Measurements from ENCODE around the gene TNS4. TPM values are rescaled to one million over a fixed set of nuclear protein-coding genes. Genes with fewer than 3 reads are reported as not detected.

TNS4 gene
- total and polyA plus RNA-seq, 7 experiments from 2014 or later: 1.2 to 10.3 (median 1.3) TPM; not detected in 4

DNA sequence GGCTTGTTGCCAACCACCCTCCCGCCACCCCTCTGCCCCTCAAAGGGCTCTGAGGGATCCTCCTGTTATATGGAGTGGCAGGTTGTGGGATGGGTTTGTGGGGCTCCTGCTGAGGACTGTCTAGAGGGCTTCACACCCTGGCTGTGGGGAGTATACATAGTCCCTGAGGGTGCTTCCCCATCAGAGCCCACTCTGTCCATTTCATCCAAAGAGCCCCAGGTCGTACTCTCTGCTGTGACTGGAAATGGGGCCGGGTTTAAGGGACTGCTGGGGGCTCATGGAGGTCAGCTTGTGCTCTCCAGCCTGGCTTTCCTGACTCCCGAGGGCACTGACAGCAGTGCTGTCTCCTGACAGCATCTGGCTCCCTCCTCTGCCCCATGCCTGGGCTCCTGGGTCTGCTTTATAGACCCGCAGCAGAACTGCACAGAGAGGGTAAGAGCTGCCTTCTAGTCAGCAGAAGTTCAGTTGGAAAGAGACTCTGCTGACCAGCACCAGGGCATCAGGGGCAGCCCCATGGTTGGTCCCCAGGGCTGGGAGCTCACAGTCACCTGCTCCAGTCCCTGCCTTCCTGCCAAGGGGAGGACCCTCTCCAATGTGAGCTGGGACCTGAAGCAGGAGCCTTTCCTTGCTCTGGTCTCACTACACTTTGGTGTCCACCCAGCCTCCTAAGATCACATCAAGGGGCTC lies 17.8 kb upstream of the TNS4 start:
- H3K4me1 Mint-ChIP-seq: peaks cover 36 to 87% (median 73%) of the 10 kb centered on the region in 7 donors
- POLR2A ChIA-PET: interaction anchor here (0.6 to 1.9 kb wide), 7 partner anchors 13 to 189 kb away, joined by 3 to 9 read pairs (median 5); no protein-coding TSS in a partner anchor
- H3K36me3 Mint-ChIP-seq: peaks cover 4 to 64% (median 10%) of the 10 kb centered on the region in 5 donors
- H3K27me3 Mint-ChIP-seq: peaks cover 0 to 9% (median 0%) of the 10 kb centered on the region in 5 donors
- DNase-seq: no peak
- H3K27ac Mint-ChIP-seq: peak overlapping the region in 4 of 9 donors; percentile 18 to 87 (median 52)
- Histone ChIP-seq H3K27ac (ENCODE audit: low read depth, low read length) (no peak overlapping the region), H3K4me3 (ENCODE audit: low read length) (no peak overlapping the region), H3K27me3 (ENCODE audit: control insufficient read depth in 2 of 2, insufficient read depth in 2 of 2, low read length in 2 of 2) (no peaks in the 10 kb centered on the region), H3K9me3 (ENCODE audit: control insufficient read depth in 2 of 3, low read length in 3 of 3) (no peaks in the 10 kb centered on the region), H3K4me1 (ENCODE audit: control insufficient read depth in 2 of 2, insufficient read depth in 2 of 2, low read length in 2 of 2) (peaks cover 47 to 55% of the 10 kb centered on the region in 2 donors), H3K36me3 (ENCODE audit: control insufficient read depth in 2 of 3, insufficient read depth in 3 of 3, low read length in 3 of 3) (no peaks in the 10 kb centered on the region)
- peaks cover 0 to 12% (median 6%) of the 10 kb centered on the region in 11 donors for H3K9me3 Mint-ChIP-seq
- no peak for ATAC-seq
- H3K4me3 Mint-ChIP-seq: peak overlapping the region in 3 of 10 donors; percentile 25 to 87 (median 37)
- CTCF ChIA-PET: interaction anchor here (0.7 to 1.3 kb wide), 7 partner anchors 12 to 156 kb away, joined by 3 to 6 read pairs (median 3); no protein-coding TSS in a partner anchor
- intact Hi-C loops (cut with micrococcal nuclease): loop anchor here in 1 of 2 donors (5.0 kb wide), 1 partner anchor 92 kb away; no protein-coding TSS in a partner anchor

GRCh38 chr17:40518401-40519088 lies 17.1 kb upstream of the TNS4 start:
- ChIA-PET POLR2A (interaction anchor here (0.6 to 2.1 kb wide), 10 partner anchors 13 to 300 kb away, joined by 3 to 9 read pairs (median 5); no protein-coding TSS in a partner anchor), CTCF (interaction anchor here (0.8 to 2.2 kb wide), 7 partner anchors 13 to 42 kb away, joined by 3 to 25 read pairs (median 5); no protein-coding TSS in a partner anchor)
- Mint-ChIP-seq H3K9me3 (peaks cover 0 to 9% (median 3%) of the 10 kb centered on the region in 11 donors), H3K27ac (peak overlapping the region in 7 of 9 donors; percentile 19 to 87 (median 75)), H3K4me1 (peaks cover 36 to 89% (median 80%) of the 10 kb centered on the region in 7 donors), H3K36me3 (peaks cover 4 to 64% (median 5%) of the 10 kb centered on the region in 5 donors), H3K27me3 (peaks cover 0 to 12% (median 0%) of the 10 kb centered on the region in 5 donors), H3K4me3 (peak overlapping the region in 9 of 10 donors; percentile 14 to 87 (median 68))
- H3K27me3 ChIP-seq (ENCODE audit: control insufficient read depth in 2 of 2, insufficient read depth in 2 of 2, low read length in 2 of 2): no peaks in the 10 kb centered on the region
- H3K9me3 ChIP-seq (ENCODE audit: control insufficient read depth in 2 of 3, low read length in 3 of 3): no peaks in the 10 kb centered on the region
- H3K27ac ChIP-seq (ENCODE audit: low read depth, low read length): no peak overlapping the region
- intact Hi-C loops (cut with micrococcal nuclease): loop anchor here in 1 of 2 donors (5.0 kb wide), 1 partner anchor 91 kb away; no protein-coding TSS in a partner anchor
- H3K4me1 ChIP-seq (ENCODE audit: control insufficient read depth in 2 of 2, insufficient read depth in 2 of 2, low read length in 2 of 2): peaks cover 47 to 55% of the 10 kb centered on the region in 2 donors
- H3K4me3 ChIP-seq (ENCODE audit: low read length): peak overlapping the region; percentile 46
- no peak for ATAC-seq
- DNase-seq: no peak
- H3K36me3 ChIP-seq (ENCODE audit: control insufficient read depth in 2 of 3, insufficient read depth in 3 of 3, low read length in 3 of 3): no peaks in the 10 kb centered on the region

DNA sequence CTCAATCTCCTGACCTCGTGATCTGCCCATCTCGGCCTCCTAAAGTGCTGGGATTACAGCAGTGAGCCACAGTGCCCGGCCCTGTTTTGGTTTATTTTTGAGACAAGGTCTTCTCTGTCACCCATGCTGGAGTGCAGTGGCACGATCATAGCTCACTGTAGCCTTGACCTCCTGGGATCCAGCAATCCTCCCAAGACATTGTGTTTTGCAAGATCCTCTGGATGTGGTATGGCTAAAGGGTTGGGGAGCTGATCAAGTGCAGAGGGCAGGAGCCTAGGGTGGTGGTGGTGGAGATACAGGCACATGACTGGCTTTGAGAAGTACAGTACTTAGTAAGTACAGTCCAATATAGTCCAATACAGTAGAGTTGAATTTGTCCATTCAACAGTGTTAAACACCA lies 16.6 kb upstream of the TNS4 start:
- Mint-ChIP-seq H3K27me3 (peaks cover 0 to 12% (median 0%) of the 10 kb centered on the region in 5 donors), H3K36me3 (peaks cover 0 to 58% (median 0%) of the 10 kb centered on the region in 5 donors), H3K4me1 (peaks cover 35 to 85% (median 76%) of the 10 kb centered on the region in 7 donors), H3K9me3 (peaks cover 0 to 6% (median 0%) of the 10 kb centered on the region in 11 donors), H3K4me3 (peak overlapping the region; percentile 14 to 87 (median 63)), H3K27ac (peak overlapping the region in 7 of 9 donors; percentile 19 to 86 (median 75))
- ChIA-PET CTCF (interaction anchor here (1.3 to 2.2 kb wide), 4 partner anchors 14 to 43 kb away, joined by 3 to 25 read pairs (median 5); no protein-coding TSS in a partner anchor), POLR2A (interaction anchor here (0.6 to 2.1 kb wide), 17 partner anchors 12 to 299 kb away, joined by 3 to 11 read pairs (median 4); no protein-coding TSS in a partner anchor)
- no peaks in the 10 kb centered on the region for H3K27me3 ChIP-seq (ENCODE audit: control insufficient read depth in 2 of 2, insufficient read depth in 2 of 2, low read length in 2 of 2)
- H3K9me3 ChIP-seq (ENCODE audit: control insufficient read depth in 2 of 3, low read length in 3 of 3): no peaks in the 10 kb centered on the region
- no peak overlapping the region for H3K27ac ChIP-seq (ENCODE audit: low read depth, low read length)
- H3K4me1 ChIP-seq (ENCODE audit: control insufficient read depth in 2 of 2, insufficient read depth in 2 of 2, low read length in 2 of 2): peaks cover 47 to 55% of the 10 kb centered on the region in 2 donors
- ATAC-seq (no peak), DNase-seq (no peak)
- intact Hi-C loops (cut with micrococcal nuclease): loop anchor here (2.0 to 5.0 kb wide), 2 partner anchors 27 to 91 kb away; no protein-coding TSS in a partner anchor
- peak overlapping the region; percentile 46 for H3K4me3 ChIP-seq (ENCODE audit: low read length)
- H3K36me3 ChIP-seq (ENCODE audit: control insufficient read depth in 2 of 3, insufficient read depth in 3 of 3, low read length in 3 of 3): no peaks in the 10 kb centered on the region

GRCh38 chr17:40517286-40517662 lies 15.9 kb upstream of the TNS4 start:
- peaks cover 0 to 51% (median 0%) of the 10 kb centered on the region in 5 donors for H3K36me3 Mint-ChIP-seq
- peak overlapping the region; percentile 60 to 89 (median 84) for H3K4me3 Mint-ChIP-seq
- Histone ChIP-seq H3K27ac (ENCODE audit: low read depth, low read length) (peak overlapping the region; percentile 10), H3K9me3 (ENCODE audit: control insufficient read depth in 2 of 3, low read length in 3 of 3) (no peaks in the 10 kb centered on the region), H3K36me3 (ENCODE audit: control insufficient read depth in 2 of 3, insufficient read depth in 3 of 3, low read length in 3 of 3) (no peaks in the 10 kb centered on the region), H3K4me1 (ENCODE audit: control insufficient read depth in 2 of 2, insufficient read depth in 2 of 2, low read length in 2 of 2) (peaks cover 47 to 55% of the 10 kb centered on the region in 2 donors), H3K27me3 (ENCODE audit: control insufficient read depth in 2 of 2, insufficient read depth in 2 of 2, low read length in 2 of 2) (no peaks in the 10 kb centered on the region), H3K4me3 (ENCODE audit: low read length) (peak overlapping the region; percentile 53)
- ATAC-seq: no peak
- peaks cover 0 to 8% (median 0%) of the 10 kb centered on the region in 11 donors for H3K9me3 Mint-ChIP-seq
- CTCF ChIA-PET: interaction anchor here (0.6 to 2.2 kb wide), 6 partner anchors 15 to 118 kb away, joined by 3 to 25 read pairs (median 5); no protein-coding TSS in a partner anchor
- peak in 1 of 9 donors; percentile 19 for DNase-seq
- intact Hi-C loops (cut with micrococcal nuclease): loop anchor here (2.0 to 5.0 kb wide), 2 partner anchors 26 to 90 kb away; no protein-coding TSS in a partner anchor
- H3K27ac Mint-ChIP-seq: peak overlapping the region; percentile 21 to 97 (median 91)
- POLR2A ChIA-PET: interaction anchor here (0.6 to 2.1 kb wide), 23 partner anchors 10 to 1172 kb away, joined by 3 to 11 read pairs (median 4); partner anchors contain the start of genes CASC3 and TOP2A
- H3K27me3 Mint-ChIP-seq: peaks cover 0 to 12% (median 0%) of the 10 kb centered on the region in 5 donors
- peaks cover 35 to 78% (median 72%) of the 10 kb centered on the region in 7 donors for H3K4me1 Mint-ChIP-seq

DNA sequence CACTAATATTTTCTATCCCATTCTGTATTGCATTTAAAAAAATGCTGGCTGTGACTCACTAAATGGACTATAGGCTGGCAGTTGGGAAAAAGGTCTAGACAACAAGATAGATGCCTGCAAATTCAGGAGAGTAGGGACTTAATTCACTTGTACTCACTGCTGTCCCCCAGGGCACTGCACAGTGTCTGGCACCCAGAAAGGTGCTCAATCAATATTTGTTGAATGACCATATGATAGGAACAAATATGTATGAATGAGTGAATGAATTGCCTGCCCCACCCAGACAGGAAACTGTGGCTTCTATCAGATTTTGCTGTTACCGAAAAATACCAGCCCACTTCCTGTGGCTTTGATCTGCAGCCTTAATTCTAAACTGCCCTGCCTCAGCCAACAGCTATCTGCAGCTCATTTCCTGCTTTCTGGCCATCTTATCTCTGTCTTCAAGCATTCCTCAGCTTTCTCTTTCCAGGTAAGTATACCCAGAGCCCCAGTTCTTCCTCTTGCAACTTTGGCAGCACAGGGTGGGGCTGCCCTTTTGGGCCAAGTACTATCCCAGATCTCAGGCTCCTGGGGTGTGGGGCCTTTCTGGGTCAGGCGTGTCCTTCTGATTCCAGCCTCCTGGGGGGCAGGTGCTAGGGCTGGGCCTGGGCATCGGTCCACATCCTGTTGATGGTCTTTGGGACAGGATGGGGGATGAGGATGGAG lies 15.3 kb upstream of the TNS4 start:
- DNase-seq (peak in 8 of 9 donors; percentile 69 to 88 (median 82)), ATAC-seq (peak; percentile 85)
- H3K27ac ChIP-seq (ENCODE audit: low read depth, low read length): peak overlapping the region; percentile 10
- CTCF ChIA-PET: interaction anchor here (0.6 to 2.2 kb wide), 8 partner anchors 16 to 131 kb away, joined by 3 to 25 read pairs (median 5); no protein-coding TSS in a partner anchor
- Mint-ChIP-seq H3K36me3 (peaks cover 0 to 45% (median 0%) of the 10 kb centered on the region in 5 donors), H3K4me1 (peaks cover 35 to 72% (median 67%) of the 10 kb centered on the region in 7 donors), H3K4me3 (peak overlapping the region; percentile 60 to 89 (median 84)), H3K9me3 (peaks cover 0 to 8% (median 0%) of the 10 kb centered on the region in 11 donors), H3K27ac (peak overlapping the region; percentile 21 to 97 (median 91)), H3K27me3 (peaks cover 0 to 12% (median 0%) of the 10 kb centered on the region in 5 donors)
- peaks cover 47 to 55% of the 10 kb centered on the region in 2 donors for H3K4me1 ChIP-seq (ENCODE audit: control insufficient read depth in 2 of 2, insufficient read depth in 2 of 2, low read length in 2 of 2)
- POLR2A ChIA-PET: interaction anchor here (0.7 to 2.1 kb wide), 22 partner anchors 9 to 1173 kb away, joined by 3 to 11 read pairs (median 4); partner anchors contain the start of genes CASC3 and TOP2A
- H3K36me3 ChIP-seq (ENCODE audit: control insufficient read depth in 2 of 3, insufficient read depth in 3 of 3, low read length in 3 of 3): no peaks in the 10 kb centered on the region
- H3K4me3 ChIP-seq (ENCODE audit: low read length): peak overlapping the region; percentile 53
- no peaks in the 10 kb centered on the region for H3K27me3 ChIP-seq (ENCODE audit: control insufficient read depth in 2 of 2, insufficient read depth in 2 of 2, low read length in 2 of 2)
- intact Hi-C loops (cut with micrococcal nuclease): loop anchor here (1.0 to 5.0 kb wide), 4 partner anchors 17 to 89 kb away; no protein-coding TSS in a partner anchor
- no peaks in the 10 kb centered on the region for H3K9me3 ChIP-seq (ENCODE audit: control insufficient read depth in 2 of 3, low read length in 3 of 3)
